ENCODE measurements around the gene FAR2. TPM values are rescaled to one million over a fixed set of nuclear protein-coding genes. Genes with fewer than 3 reads are reported as not detected.

Gene FAR2
- polyA plus RNA-seq, 1 of the 3 experiments (the other 2 are of a cell fraction) = 7.4 TPM

- Histone ChIP-seq H3K27ac (ENCODE audit: low read depth in 2 of 2, low read length in 1 of 2) (no peak overlapping the region), H3K4me3 (ENCODE audit: low read depth in 2 of 2, low read length in 1 of 2) (no peak overlapping the region), H3K9ac (no peak overlapping the region), H3K9me2 (no peaks in the 10 kb centered on the region), H3K4me2 (no peak overlapping the region), H3K36me3 (replicated peaks in 1 of 2; ENCODE audit: control insufficient read depth in 1 of 2, insufficient read depth in 2 of 2, low read length in 1 of 2) (no peaks in the 10 kb centered on the region), H3K79me2 (ENCODE audit: insufficient read depth) (no peaks in the 10 kb centered on the region), H3K4me1 (ENCODE audit: control insufficient read depth in 1 of 2, insufficient read depth in 2 of 2, low read depth in 1 of 2, low read length in 1 of 2) (peaks cover 4 to 8% of the 10 kb centered on the region in 2 experiments), H4K20me1 (ENCODE audit: insufficient read depth) (no peaks in the 10 kb centered on the region), H3K27me3 (ENCODE audit: insufficient read depth) (no peaks in the 10 kb centered on the region), H2AFZ (ENCODE audit: low read depth) (no peak overlapping the region), H3K9me3 (no peaks in the 10 kb centered on the region), H3F3A (replicated peaks; ENCODE audit: insufficient read depth) (peaks cover 15% of the 10 kb centered on the region)
- POLR2A ChIA-PET = no interaction called here
- WGBS (ENCODE audit: low lambda C conversion rate) = 81% methylated on average over 3 of the region's 3 CpGs
- CTCF ChIA-PET = interaction anchor here (1.2 kb wide), 1 partner anchor 158 kb away, joined by 8 read pairs; no protein-coding TSS in a partner anchor
- TF ChIP-seq FOXM1 (IDR thresholded peaks at IDR 0.05; ENCODE audit: low read depth) = no peak
- TF ChIP-seq TAF1 (IDR thresholded peaks at IDR 0.05; ENCODE audit: borderline replicate concordance, low read depth, low read length) = no peak
- no peak for TF ChIP-seq GATA2 (CRISPR knock-in tag; IDR thresholded peaks at IDR 0.05)
- TF ChIP-seq NFIC (IDR thresholded peaks at IDR 0.05; ENCODE audit: borderline replicate concordance) = no peak
- TF ChIP-seq NRF1 (IDR thresholded peaks at IDR 0.05; ENCODE audit: low read depth, low read length) = no peak
- TF ChIP-seq EZH2phosphoT487 (IDR thresholded peaks at IDR 0.05; ENCODE audit: borderline replicate concordance, low read depth) = no peak
- TF ChIP-seq MEF2A (IDR thresholded peaks at IDR 0.05; ENCODE audit: borderline replicate concordance, low read depth) = no peak
- TF ChIP-seq TCF12 (IDR thresholded peaks at IDR 0.05) = no peak
- DNase-seq = no peak
Observed at GRCh38 chr12:29159661-29160060, 10.6 kb downstream of the FAR2 start.

- DNase-seq = no peak
- Histone ChIP-seq H3K9ac (no peak overlapping the region), H3K27ac (ENCODE audit: low read depth in 2 of 2, low read length in 1 of 2) (no peak overlapping the region), H3K9me3 (no peaks in the 10 kb centered on the region), H3K4me2 (no peak overlapping the region), H3K4me3 (ENCODE audit: low read depth in 2 of 2, low read length in 1 of 2) (no peak overlapping the region), H3K79me2 (ENCODE audit: insufficient read depth) (no peaks in the 10 kb centered on the region), H4K20me1 (ENCODE audit: insufficient read depth) (no peaks in the 10 kb centered on the region), H3F3A (replicated peaks; ENCODE audit: insufficient read depth) (peaks cover 15% of the 10 kb centered on the region), H3K9me2 (no peaks in the 10 kb centered on the region), H3K36me3 (replicated peaks in 1 of 2; ENCODE audit: control insufficient read depth in 1 of 2, insufficient read depth in 2 of 2, low read length in 1 of 2) (no peaks in the 10 kb centered on the region), H3K27me3 (ENCODE audit: insufficient read depth) (no peaks in the 10 kb centered on the region), H3K4me1 (ENCODE audit: control insufficient read depth in 1 of 2, insufficient read depth in 2 of 2, low read depth in 1 of 2, low read length in 1 of 2) (peaks cover under 1 to 8% of the 10 kb centered on the region in 2 experiments), H2AFZ (ENCODE audit: low read depth) (no peak overlapping the region)
- TF ChIP-seq RFX5 (IDR thresholded peaks at IDR 0.05; ENCODE audit: low read length) (no peak), FOXM1 (IDR thresholded peaks at IDR 0.05; ENCODE audit: low read depth) (no peak), NFIC (IDR thresholded peaks at IDR 0.05; ENCODE audit: borderline replicate concordance) (no peak), ZBTB33 (IDR thresholded peaks at IDR 0.05; ENCODE audit: borderline replicate concordance, low read depth) (no peak), MAX (IDR thresholded peaks at IDR 0.05; ENCODE audit: low read depth) (no peak), GABPA (IDR thresholded peaks at IDR 0.05; ENCODE audit: low read depth) (no peak), JUND (IDR thresholded peaks at IDR 0.05) (no peak), PBX3 (IDR thresholded peaks at IDR 0.05) (no peak), POLR2AphosphoS5 (IDR thresholded peaks at IDR 0.05; ENCODE audit: low read depth, low read length) (no peak), SIN3A (IDR thresholded peaks at IDR 0.05; ENCODE audit: borderline replicate concordance, low read depth, low read length) (no peak)
- 100% methylated on average over 3 of the region's 3 CpGs for whole genome bisulfite sequencing (ENCODE audit: low lambda C conversion rate)
- ChIA-PET POLR2A (no interaction called here), CTCF (no interaction called here)
Observed at GRCh38 chr12:29160230-29160629, 11.2 kb downstream of the FAR2 start.
